Duodenal mucosa (tissue), 2 donors: Measurements from ENCODE around the gene FAM111B.
"Not testable (repeated sequence)": the region's sequence is repeated elsewhere in the genome, so short reads cannot be mapped to it uniquely, and the experiment has no call there.

Experiments
- H3K27ac ChIP-seq: one replicate; pipeline ENCODE4 v1.7.0; 2013; ENCODE audit warnings: low read depth, low read length
- H3K27me3 ChIP-seq, 2 donors: one replicate each; pipeline ENCODE4 v1.7.0; 2013; ENCODE audit warnings: low read length in 2 of 2, control low read depth in 1 of 2; ENCODE audit not compliant: insufficient read depth in 2 of 2, control insufficient read depth in 1 of 2
- H3K36me3 ChIP-seq, 2 donors: one replicate each; pipeline ENCODE4 v1.7.0; 2013; ENCODE audit warnings: low read length in 2 of 2, control low read depth in 1 of 2; ENCODE audit not compliant: insufficient read depth in 2 of 2, control insufficient read depth in 1 of 2
- H3K4me1 ChIP-seq, 2 donors: one replicate each; pipeline ENCODE4 v1.7.0; 2013; ENCODE audit warnings: low read length in 2 of 2, control low read depth in 1 of 2; ENCODE audit not compliant: insufficient read depth in 2 of 2, control insufficient read depth in 1 of 2
- H3K4me3 ChIP-seq, 2 donors: one replicate each; pipeline ENCODE4 v1.7.0; 2013; ENCODE audit warnings: low read length in 2 of 2, low read depth in 1 of 2
- H3K9ac ChIP-seq, 2 donors: one replicate each; pipeline ENCODE4 v1.7.0; 2013; ENCODE audit warnings: low read length in 2 of 2, low read depth in 1 of 2
- H3K9me3 ChIP-seq, 2 donors: one replicate each; pipeline ENCODE4 v1.7.0; 2013; ENCODE audit warnings: low read length in 2 of 2, control low read depth in 1 of 2; ENCODE audit not compliant: control insufficient read depth in 1 of 2

Gene FAM111B

DNA sequence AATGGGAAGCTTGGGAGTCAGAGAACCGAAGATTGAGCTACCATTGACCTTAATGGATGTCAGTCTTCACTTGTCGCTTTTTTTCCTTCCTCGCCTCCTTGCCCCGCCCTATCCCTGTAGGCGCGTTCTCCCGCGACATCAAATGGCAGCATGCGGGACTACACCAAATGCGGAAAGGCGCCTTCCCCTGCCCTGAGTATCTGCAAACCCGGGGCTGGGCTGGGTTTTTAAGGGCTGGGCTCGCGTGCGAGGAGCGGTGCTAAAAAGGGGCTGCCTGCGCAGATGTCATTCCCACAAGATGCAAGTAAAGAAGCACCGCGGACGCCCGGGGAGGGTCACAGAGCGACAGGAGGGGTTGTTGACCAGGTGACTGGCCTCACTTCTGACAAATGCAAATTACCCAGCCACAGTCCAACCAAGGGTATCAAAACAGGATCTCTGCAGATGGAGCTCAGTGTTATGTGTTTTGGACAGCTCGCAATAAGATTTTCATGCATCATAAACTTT is 4.7 kb upstream of the FAM111B start:
- no peak overlapping the region for H3K27ac ChIP-seq
- H3K27me3 ChIP-seq: peaks cover 0 to 3% of the 10 kb centered on the region in 2 donors
- H3K9ac ChIP-seq: no peak overlapping the region
- H3K4me1 ChIP-seq: peaks cover 2 to 12% of the 10 kb centered on the region in 2 donors
- no peaks in the 10 kb centered on the region for H3K36me3 ChIP-seq
- no peaks in the 10 kb centered on the region for H3K9me3 ChIP-seq
- peak overlapping the region; percentile 58 to 64 for H3K4me3 ChIP-seq

- not testable (repeated sequence) for H3K27me3 ChIP-seq, H3K9me3 ChIP-seq, H3K36me3 ChIP-seq, H3K27ac ChIP-seq
- Histone ChIP-seq H3K4me1 (peaks cover 4 to 12% of the 10 kb centered on the region in 2 donors), H3K9ac (peak overlapping the region in 1 of 2 donors; percentile 38), H3K4me3 (peak overlapping the region; percentile 62 to 70)
These were observed 684 bp downstream of the FAM111B start for GRCh38 chr11:59107721-59108120.

GRCh38 chr11:59112494-59112893 is 5.5 kb downstream of the FAM111B start:
- Histone ChIP-seq H3K9me3 (peaks cover 6 to 8% of the 10 kb centered on the region in 2 donors), H3K9ac (no peak overlapping the region), H3K4me1 (peaks cover under 1 to 3% of the 10 kb centered on the region in 2 donors), H3K27me3 (no peaks in the 10 kb centered on the region), H3K4me3 (no peak overlapping the region), H3K27ac (no peak overlapping the region), H3K36me3 (peaks cover 2 to 8% of the 10 kb centered on the region in 2 donors)

DNA sequence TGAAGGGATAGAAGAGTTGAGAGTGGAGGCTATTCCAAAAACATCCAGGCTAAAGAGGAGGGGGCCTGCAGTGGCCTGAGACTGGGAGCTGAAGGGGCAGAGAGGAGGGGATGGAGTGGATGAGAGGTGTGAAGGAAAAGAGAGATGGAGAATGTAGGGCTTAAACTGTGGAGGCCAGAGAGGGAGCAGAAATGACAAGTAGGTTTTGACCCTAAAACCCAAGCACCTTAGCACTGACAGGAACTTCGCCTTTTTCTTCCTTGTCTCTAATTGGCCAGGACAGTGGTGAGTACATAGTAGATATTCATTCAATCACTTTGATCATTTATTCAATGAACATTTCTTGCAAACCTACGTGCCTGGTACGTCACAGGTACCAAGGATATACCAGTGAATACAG is 7.3 kb downstream of the FAM111B start:
- H3K9ac ChIP-seq: no peak overlapping the region
- H3K9me3 ChIP-seq: peaks cover 22 to 27% of the 10 kb centered on the region in 2 donors
- H3K4me3 ChIP-seq: no peak overlapping the region
- H3K27me3 ChIP-seq: no peaks in the 10 kb centered on the region
- no peaks in the 10 kb centered on the region for H3K4me1 ChIP-seq
- H3K36me3 ChIP-seq: peaks cover 2 to 11% of the 10 kb centered on the region in 2 donors
- H3K27ac ChIP-seq: no peak overlapping the region

DNA sequence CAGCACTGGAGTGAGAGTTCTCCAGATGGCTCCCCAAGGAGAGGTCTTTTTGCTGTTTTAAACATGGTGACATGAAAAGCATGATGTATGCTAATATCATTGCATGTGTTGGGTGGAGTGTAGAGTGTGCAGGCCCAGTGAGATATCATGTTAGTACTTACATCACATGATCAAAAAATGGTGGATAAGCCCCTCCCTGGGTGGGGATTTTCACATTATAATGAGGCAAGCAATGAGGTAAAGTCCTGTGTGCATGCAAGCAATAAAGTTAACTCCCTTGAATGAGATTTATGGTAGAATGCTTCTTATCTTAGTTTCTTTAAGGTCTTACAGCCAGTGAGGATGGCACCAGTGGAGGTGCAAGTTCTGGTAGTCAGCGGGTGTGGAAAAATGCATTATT is 8.5 kb downstream of the FAM111B start:
- peaks cover 22 to 27% of the 10 kb centered on the region in 2 donors for H3K9me3 ChIP-seq
- no peaks in the 10 kb centered on the region for H3K27me3 ChIP-seq
- peaks cover 2 to 11% of the 10 kb centered on the region in 2 donors for H3K36me3 ChIP-seq
- no peaks in the 10 kb centered on the region for H3K4me1 ChIP-seq
- H3K27ac ChIP-seq: no peak overlapping the region
- H3K9ac ChIP-seq: no peak overlapping the region
- H3K4me3 ChIP-seq: no peak overlapping the region

DNA sequence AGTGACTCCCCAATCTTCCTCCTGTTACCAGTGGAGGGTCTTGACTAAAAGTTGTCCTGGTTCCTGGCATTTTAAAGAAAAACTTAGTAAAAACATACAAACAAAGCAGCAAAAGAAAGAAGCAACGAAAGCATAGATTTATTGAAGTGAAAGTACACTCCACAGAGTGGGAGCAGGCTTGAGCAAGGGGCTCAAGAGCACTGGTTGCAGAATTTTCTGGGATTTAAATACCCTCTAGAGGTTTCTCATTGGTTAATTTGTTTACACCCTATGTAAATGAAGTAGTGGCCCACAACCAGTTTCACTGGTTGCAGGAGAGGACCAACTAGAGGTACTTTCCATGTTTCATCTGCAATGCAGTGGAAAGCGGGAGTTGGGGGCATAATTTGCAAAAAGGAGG is 10.7 kb downstream of the FAM111B start:
- Histone ChIP-seq H3K4me1 (no peaks in the 10 kb centered on the region), H3K4me3 (no peak overlapping the region), H3K36me3 (peaks cover 2 to 11% of the 10 kb centered on the region in 2 donors), H3K9ac (no peak overlapping the region), H3K9me3 (peaks cover 22 to 27% of the 10 kb centered on the region in 2 donors), H3K27me3 (no peaks in the 10 kb centered on the region), H3K27ac (no peak overlapping the region)

- no peaks in the 10 kb centered on the region for H3K4me1 ChIP-seq
- H3K9me3 ChIP-seq: peaks cover 25 to 27% of the 10 kb centered on the region in 2 donors
- no peaks in the 10 kb centered on the region for H3K27me3 ChIP-seq
- no peak overlapping the region for H3K27ac ChIP-seq
- no peak overlapping the region for H3K4me3 ChIP-seq
- peaks cover 2 to 9% of the 10 kb centered on the region in 2 donors for H3K36me3 ChIP-seq
- H3K9ac ChIP-seq: no peak overlapping the region
These were observed 12.8 kb downstream of the FAM111B start for GRCh38 chr11:59119826-59120225.

DNA sequence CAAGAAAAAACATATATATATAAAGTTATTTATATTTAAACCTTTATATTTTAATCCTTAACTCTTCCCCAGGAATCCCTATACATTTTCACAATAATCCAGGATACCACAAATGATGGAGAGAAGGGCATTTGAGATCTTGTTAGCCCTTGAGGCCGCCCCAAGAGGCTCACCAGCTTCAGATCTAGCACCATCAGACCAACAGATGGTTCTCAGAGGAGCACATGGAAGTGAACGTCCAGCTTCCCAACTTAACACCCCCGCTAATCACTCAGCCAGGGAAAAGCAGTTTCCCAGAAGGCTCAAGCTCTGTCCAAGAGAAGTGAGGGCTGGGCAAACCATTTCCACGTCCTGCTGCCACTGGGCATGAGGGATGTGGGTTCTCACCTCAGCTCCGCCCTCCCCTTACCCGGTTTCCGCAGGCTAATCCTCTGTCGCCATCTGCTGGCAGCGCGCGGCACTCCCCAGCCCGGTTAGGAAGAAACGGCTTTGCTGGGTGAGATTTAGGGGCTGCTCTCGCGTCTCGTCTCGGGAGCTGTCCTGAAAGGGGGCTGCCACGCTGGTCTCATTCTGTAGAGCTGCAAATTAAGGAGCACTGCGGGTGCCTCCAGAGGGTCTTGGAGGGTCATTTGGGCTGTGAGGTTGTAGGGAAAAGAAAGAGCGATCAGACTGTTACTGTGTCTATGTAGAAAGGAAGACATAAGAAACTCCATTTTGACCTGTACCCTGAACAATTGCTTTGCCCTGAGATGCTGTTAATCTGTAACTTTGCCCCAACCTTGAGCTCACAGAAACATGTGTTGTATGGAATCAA is 28.8 kb downstream of the FAM111B start:
- Histone ChIP-seq H3K36me3 (peaks cover 12 to 32% of the 10 kb centered on the region in 2 donors), H3K27ac (no peak overlapping the region), H3K9ac (no peak overlapping the region), H3K27me3 (no peaks in the 10 kb centered on the region), H3K4me1 (peaks cover 0 to 5% of the 10 kb centered on the region in 2 donors), H3K9me3 (peaks cover 12 to 15% of the 10 kb centered on the region in 2 donors), H3K4me3 (no peak overlapping the region)

GRCh38 chr11:59136551-59136950 is 29.5 kb downstream of the FAM111B start:
- not testable (repeated sequence) for H3K27me3 ChIP-seq, H3K4me3 ChIP-seq, H3K9ac ChIP-seq, H3K4me1 ChIP-seq, H3K27ac ChIP-seq
- peaks cover 9 to 11% of the 10 kb centered on the region in 2 donors for H3K9me3 ChIP-seq
- H3K36me3 ChIP-seq: peaks cover 11 to 29% of the 10 kb centered on the region in 2 donors

- Histone ChIP-seq H3K4me1 (peaks cover 6 to 10% of the 10 kb centered on the region in 2 donors), H3K27ac (no peak overlapping the region), H3K9ac (no peak overlapping the region), H3K9me3 (peaks cover 3 to 4% of the 10 kb centered on the region in 2 donors), H3K4me3 (no peak overlapping the region), H3K27me3 (no peaks in the 10 kb centered on the region), H3K36me3 (peaks cover 5 to 22% of the 10 kb centered on the region in 2 donors)
These were observed 30.2 kb downstream of the FAM111B start for GRCh38 chr11:59137190-59137589.
